HepG2 (cell line): ENCODE results near the gene PGM3. TPM values are rescaled to one million over a fixed set of nuclear protein-coding genes. Genes with fewer than 3 reads are reported as not detected.

Source experiments
- ATF6 ChIP-seq: sonication (generic); formaldehyde crosslinking; conservative IDR thresholded peaks from 2 replicates; pipeline ENCODE4 v1.4.0; 2020; ENCODE audit warnings: missing genetic modification reagents
- DBP ChIP-seq: sonication (generic); formaldehyde crosslinking; IDR thresholded peaks from 2 replicates; pipeline ENCODE4 v1.4.0; 2020; ENCODE audit warnings: missing genetic modification reagents; ENCODE audit errors: not compliant biosample characterization
- GMEB2 ChIP-seq: IDR thresholded peaks from 2 replicates; pipeline ENCODE4 v1.6.1; 2016; ENCODE audit warnings: missing biosample characterization, missing genetic modification reagents, low read depth
- HNF1B ChIP-seq: sonication (generic); formaldehyde crosslinking; IDR thresholded peaks from 2 replicates; pipeline ENCODE4 v1.5.1; 2020; ENCODE audit warnings: mild to moderate bottlenecking, moderate library complexity, missing genetic modification reagents
- KLF16 ChIP-seq, 2 experiments: sonication (generic) in 1 of 2; formaldehyde crosslinking in 1 of 2; IDR thresholded peaks; 2 replicates each; pipeline versions ENCODE4 v1.6.1 to v1.8.0; 2016 to 2023; ENCODE audit warnings: missing genetic modification reagents in 2 of 2, missing compliant biosample characterization in 1 of 2
- MEIS2 ChIP-seq: sonication (generic); formaldehyde crosslinking; IDR thresholded peaks from 2 replicates; pipeline ENCODE4 v1.9.0; 2021; ENCODE audit warnings: mild to moderate bottlenecking, missing genetic modification reagents
- NCOA5 ChIP-seq: sonication (generic); formaldehyde crosslinking; IDR thresholded peaks from 2 replicates; pipeline ENCODE4 v1.4.0; 2020; ENCODE audit warnings: missing genetic modification reagents
- NFKBIZ ChIP-seq: IDR thresholded peaks from 2 replicates; pipeline ENCODE4 v1.6.1; 2018; ENCODE audit warnings: missing genetic modification reagents, missing compliant biosample characterization
- PAF1 ChIP-seq: IDR thresholded peaks from 2 replicates; pipeline ENCODE4 v1.6.1; 2016; ENCODE audit warnings: missing genetic modification reagents, missing compliant biosample characterization
- PCBP2 ChIP-seq: fragments of 200-400 bp; formaldehyde crosslinking; optimal IDR thresholded peaks from 2 replicates; pipeline ENCODE3; 2018; ENCODE audit warnings: low read length, low read depth; ENCODE audit not compliant: poor library complexity, severe bottlenecking
- RXRB ChIP-seq: IDR thresholded peaks from 2 replicates; pipeline ENCODE4 v1.6.1; 2016; ENCODE audit warnings: borderline replicate concordance, missing genetic modification reagents, missing compliant biosample characterization
- SOX5 ChIP-seq: IDR thresholded peaks from 2 replicates; pipeline ENCODE4 v1.6.1; 2016; ENCODE audit warnings: borderline replicate concordance
- TBX3 ChIP-seq: fragments of 450-650 bp; IDR thresholded peaks from 2 replicates; pipeline ENCODE4 v1.6.1; 2017; ENCODE audit warnings: antibody characterized with exemption, mild to moderate bottlenecking, inconsistent platforms, borderline replicate concordance
- U2AF1 ChIP-seq: fragments of 200-400 bp; formaldehyde crosslinking; optimal IDR thresholded peaks from 2 replicates; pipeline ENCODE3; 2017; ENCODE audit warnings: mild to moderate bottlenecking, low read depth, low read length
- ZBTB33 ChIP-seq: sonication (generic); formaldehyde crosslinking; IDR thresholded peaks from 2 replicates; pipeline ENCODE4 v1.4.0; 2020; ENCODE audit warnings: missing genetic modification reagents
- ZFP36L1 ChIP-seq: sonication (generic); formaldehyde crosslinking; IDR thresholded peaks from 2 replicates; pipeline ENCODE4 v1.8.0; 2022; ENCODE audit warnings: mild to moderate bottlenecking, missing genetic modification reagents, moderate library complexity
- ZFP91 ChIP-seq: sonication (generic); formaldehyde crosslinking; IDR thresholded peaks from 2 replicates; pipeline ENCODE4 v1.9.0; 2022; ENCODE audit warnings: missing genetic modification reagents, mild to moderate bottlenecking, borderline replicate concordance
- ZNF615 ChIP-seq: sonication (generic); formaldehyde crosslinking; IDR thresholded peaks from 2 replicates; pipeline ENCODE4 v1.5.0; 2020; ENCODE audit warnings: mild to moderate bottlenecking, missing genetic modification reagents, borderline replicate concordance
- polyA plus RNA-seq, 8 experiments: library from polyadenylated mRNA; depleted of rRNA in 3 of 8; stranded (reverse) in 7 of 8; unstranded in 1 of 8; fragments of >200 nt; fragmentation: Illumina TruSeq in 4 of 8; extraction: Trizol in 4 of 8; gene quantifications; 2 replicates each; pipeline versions ENCODE4 v1.2.1 to v1.2.3, GENCODE V29; 2011 to 2016; ENCODE audit warnings: low read depth in 4 of 8, missing spikeins in 1 of 8, mixed read lengths in 1 of 8; ENCODE audit not compliant: insufficient read depth in 1 of 8
- total RNA-seq, 5 experiments: library from RNA; depleted of rRNA; stranded (reverse); fragments of >200 nt; fragmentation: Illumina TruSeq; extraction: Trizol; gene quantifications; 2 replicates each; pipeline ENCODE4 v1.2.3, GENCODE V29; 2016; ENCODE audit warnings: low read depth in 1 of 5

The PGM3 gene
- total and polyA plus RNA-seq, 2 of the 13 experiments (the other 11 are each of a cell fraction or from before 2014, with no cell fraction given) = 72.5 to 163 TPM

- TF ChIP-seq ZBTB33 (CRISPR knock-in tag) = no peak
- no peak for TF ChIP-seq NCOA5 (CRISPR knock-in tag)
- 0 out of 2 replicates have a peak, but pooled peaks have one; percentile 67 for TF ChIP-seq ZNF615 (CRISPR knock-in tag)
- no peak for TF ChIP-seq PAF1
- no peak for TF ChIP-seq PCBP2
- TF ChIP-seq U2AF1 = no peak
- TF ChIP-seq ATF6 (CRISPR knock-in tag) = no peak
- TF ChIP-seq SOX5 = 0 out of 2 replicates have a peak, but pooled peaks have one; percentile 8
- no peak for TF ChIP-seq DBP
- peak; percentile 43; the same call in 1 of the 2 replicates for TF ChIP-seq HNF1B (CRISPR knock-in tag)
- peak; percentile 26 for TF ChIP-seq MEIS2 (CRISPR knock-in tag)
- 0 out of 2 replicates have a peak, but pooled peaks have one; percentile 28 for TF ChIP-seq NFKBIZ (CRISPR knock-in tag)
- peak; percentile 56; the same call in 1 of the 2 replicates for TF ChIP-seq ZFP36L1 (CRISPR knock-in tag)
- peak in 1 of 2 experiments; percentile 69; a peak in 2 of 4 replicates for TF ChIP-seq KLF16 (CRISPR knock-in tag; IDR thresholded peaks at IDR 0.05)
- peak; percentile 44 for TF ChIP-seq GMEB2 (CRISPR knock-in tag)
- TF ChIP-seq TBX3 = no peak
- TF ChIP-seq RXRB (CRISPR knock-in tag) = 0 out of 2 replicates have a peak, but pooled peaks have one; percentile 24
- TF ChIP-seq ZFP91 (CRISPR knock-in tag) = peak; percentile 74
Measured at GRCh38 chr6:83192871-83193746, at the start of gene PGM3, which contains the start of gene RWDD2A (continued).
